ENCODE measurements around the gene PRPF40A.
A peak's percentile ranks its signal among the peaks of the same experiment; 100 is the strongest.

The PRPF40A gene

GRCh38 chr2:152718076-152718908 is 1.0 kb upstream of the PRPF40A start, which contains the start of gene ARL6IP6:
Gene ARL6IP6 (plus strand): TSS chr2:152718620. CDS start chr2:152718625, 5 bp downstream.
- peak; percentile 79 for DNase-seq (ENCODE audit: low read depth)

GRCh38 chr2:152716805-152717227 is 445 bp downstream of the PRPF40A start:
- no peak for DNase-seq (ENCODE audit: low read depth)

- no peak for DNase-seq (ENCODE audit: low read depth)
These were observed 1.3 kb downstream of the PRPF40A start for GRCh38 chr2:152715854-152716428.

- DNase-seq (ENCODE audit: low read depth), result no peak
These were observed 2.1 kb downstream of the PRPF40A start for GRCh38 chr2:152715112-152715511.

- no peak for DNase-seq (ENCODE audit: low read depth)
These were observed 6.5 kb downstream of the PRPF40A start for GRCh38 chr2:152710713-152711112.

- no peak for DNase-seq (ENCODE audit: low read depth)
These were observed 8.5 kb downstream of the PRPF40A start for GRCh38 chr2:152708742-152709141.

GRCh38 chr2:152706477-152707021 is 10.7 kb downstream of the PRPF40A start:
- no peak for DNase-seq (ENCODE audit: low read depth)

GRCh38 chr2:152701198-152701597 is 16.1 kb downstream of the PRPF40A start:
- no peak for DNase-seq (ENCODE audit: low read depth)

- no peak for DNase-seq (ENCODE audit: low read depth)
These were observed 20.8 kb downstream of the PRPF40A start for GRCh38 chr2:152696476-152696875.

- DNase-seq (ENCODE audit: low read depth), result no peak
These were observed 21.5 kb downstream of the PRPF40A start for GRCh38 chr2:152695763-152696162.

- peak; percentile 4 for DNase-seq (ENCODE audit: low read depth)
These were observed 23.1 kb downstream of the PRPF40A start for GRCh38 chr2:152694161-152694661.

- no peak for DNase-seq (ENCODE audit: low read depth)
These were observed 24.2 kb downstream of the PRPF40A start for GRCh38 chr2:152693033-152693432.

GRCh38 chr2:152686321-152686720 is 30.9 kb downstream of the PRPF40A start:
- no peak for DNase-seq (ENCODE audit: low read depth)

GRCh38 chr2:152683400-152683799 is 33.9 kb downstream of the PRPF40A start:
- no peak for DNase-seq (ENCODE audit: low read depth)

GRCh38 chr2:152682663-152683062 is 34.6 kb downstream of the PRPF40A start:
- no peak for DNase-seq (ENCODE audit: low read depth)

GRCh38 chr2:152678808-152679207 is 38.5 kb downstream of the PRPF40A start:
- DNase-seq (ENCODE audit: low read depth), result no peak

GRCh38 chr2:152676461-152676860 is 40.8 kb downstream of the PRPF40A start:
- DNase-seq (ENCODE audit: low read depth), result no peak

GRCh38 chr2:152674334-152674733 is 42.9 kb downstream of the PRPF40A start:
- no peak for DNase-seq (ENCODE audit: low read depth)

GRCh38 chr2:152664725-152665124 is 52.5 kb downstream of the PRPF40A start:
- DNase-seq (ENCODE audit: low read depth), result no peak

GRCh38 chr2:152661076-152661475 is 56.2 kb downstream of the PRPF40A start:
- DNase-seq (ENCODE audit: low read depth), result no peak

- no peak for DNase-seq (ENCODE audit: low read depth)
These were observed 59.0 kb downstream of the PRPF40A start for GRCh38 chr2:152658221-152658620.

GRCh38 chr2:152657043-152657442 is 60.2 kb downstream of the PRPF40A start:
- no peak for DNase-seq (ENCODE audit: low read depth)

GRCh38 chr2:152655880-152656279 is 61.4 kb downstream of the PRPF40A start:
- DNase-seq (ENCODE audit: low read depth), result no peak

Measured in GM04504 (cell line).